ENCODE results near the gene C5AR1. TPM values are rescaled to one million over a fixed set of nuclear protein-coding genes. Genes with fewer than 3 reads are reported as not detected.

C5AR1 gene
- total and polyA plus RNA-seq, 9 of the 15 experiments (the other 6 are each of a cell fraction or from before 2014, with no cell fraction given) = 0.06 to 1.6 (median 0.28) TPM; not detected in 3

- no peak overlapping the region for H3K4me2 ChIP-seq (ENCODE audit: insufficient read depth, low read length)
- FAIRE-seq (no peak), ATAC-seq (no peak), DNase-seq (ENCODE audit: extremely low read depth in 1 of 4, low spot score in 3 of 4) (no peak)
- WGBS (ENCODE audit: insufficient coverage, low coverage, missing lambda C conversion rate) = 55% methylated on average over 10 of the region's 10 CpGs
- no peaks in the 10 kb centered on the region for H3K79me2 ChIP-seq (ENCODE audit: control insufficient read depth, insufficient read depth, low read length)
- no peak overlapping the region for H3K4me3 ChIP-seq
- H3K4me1 ChIP-seq (replicated peaks in 1 of 2; ENCODE audit: control insufficient read depth in 2 of 2, insufficient read depth in 2 of 2, low read length in 2 of 2) = peaks cover 21 to 38% of the 10 kb centered on the region in 2 experiments
- H3K9me1 ChIP-seq (ENCODE audit: control insufficient read depth, insufficient read depth, low read length) = no peaks in the 10 kb centered on the region
- H3K27ac ChIP-seq (ENCODE audit: extremely low read depth, low read depth, low read length) = no peak overlapping the region; the same call in 2 of the 3 replicates
- POLR2A ChIA-PET = interaction anchor here (1.5 kb wide), 1 partner anchor 10 kb away, joined by 5 read pairs; the partner anchor contains the start of gene DHX34
- no peaks in the 10 kb centered on the region for H3K27me3 ChIP-seq (ENCODE audit: control insufficient read depth in 2 of 2, insufficient read depth in 2 of 2, low read length in 2 of 2)
- TF ChIP-seq FOXP4 (CRISPR knock-in tag; IDR thresholded peaks at IDR 0.05; ENCODE audit: borderline replicate concordance) (no peak), BCOR (IDR thresholded peaks at IDR 0.05) (peak; percentile 91), ZBTB2 (IDR thresholded peaks at IDR 0.05) (no peak), SAFB (IDR thresholded peaks at IDR 0.05; ENCODE audit: borderline replicate concordance, low read depth, low read length) (no peak), PBX2 (CRISPR knock-in tag; IDR thresholded peaks at IDR 0.05; ENCODE audit: low read depth) (no peak), PBX2 (tag; conservative IDR thresholded peaks at IDR 0.05; ENCODE audit: low read depth) (no peak), ZNF121 (CRISPR knock-in tag; conservative IDR thresholded peaks at IDR 0.05) (peak; percentile 69), RBM25 (IDR thresholded peaks at IDR 0.05; ENCODE audit: low read depth, low read length, severe bottlenecking) (peak; percentile 85), KDM1A (IDR thresholded peaks at IDR 0.05) (peak in 1 of 2 experiments; percentile 51; a peak in 3 of 4 replicates), SMARCA5 (IDR thresholded peaks at IDR 0.05) (peak; percentile 74; the same call in 1 of the 2 replicates)
- H3K9me3 ChIP-seq (replicated peaks; ENCODE audit: control insufficient read depth, insufficient read depth, low read depth, low read length) = no peaks in the 10 kb centered on the region
- no peaks in the 10 kb centered on the region for H4K20me1 ChIP-seq (replicated peaks; ENCODE audit: control insufficient read depth, insufficient read depth, low read length)
- no peak overlapping the region for H3K9ac ChIP-seq (ENCODE audit: insufficient read depth in 1 of 2, low read depth in 2 of 2, low read length in 2 of 2)
- no peaks in the 10 kb centered on the region for H3K36me3 ChIP-seq (ENCODE audit: control insufficient read depth, insufficient read depth, low read length)
- in situ Hi-C loops (cut with MboI) = no loop called here
- intact Hi-C loops (cut with micrococcal nuclease) = no loop called here
- CTCF ChIA-PET (ENCODE audit: low intra/inter-chr PET ratio) = no interaction called here
- H2AFZ ChIP-seq (ENCODE audit: low read depth, low read length) = no peak overlapping the region
- BruUV-seq (replicated peaks) = no TSS peak
Measured at GRCh38 chr19:47339196-47339880, 29.7 kb downstream of the C5AR1 start.

Measured in K562 (cell line).